HG03103 (cell line): Measurements from ENCODE around the gene SOD2.

ENCODE experiments used
- ATAC-seq: cut with Tn5 transposase; IDR thresholded peaks from one replicate; pipeline ENCODE4 v1.9.1; 2021; ENCODE audit warnings: low read depth; ENCODE audit not compliant: unreplicated experiment

SOD2 gene

GRCh38 chr6:159645640-159646039 lies 47.4 kb downstream of the SOD2 start:
- ATAC-seq: no peak
